ENCODE measurements around the gene SPOPL.

DNA sequence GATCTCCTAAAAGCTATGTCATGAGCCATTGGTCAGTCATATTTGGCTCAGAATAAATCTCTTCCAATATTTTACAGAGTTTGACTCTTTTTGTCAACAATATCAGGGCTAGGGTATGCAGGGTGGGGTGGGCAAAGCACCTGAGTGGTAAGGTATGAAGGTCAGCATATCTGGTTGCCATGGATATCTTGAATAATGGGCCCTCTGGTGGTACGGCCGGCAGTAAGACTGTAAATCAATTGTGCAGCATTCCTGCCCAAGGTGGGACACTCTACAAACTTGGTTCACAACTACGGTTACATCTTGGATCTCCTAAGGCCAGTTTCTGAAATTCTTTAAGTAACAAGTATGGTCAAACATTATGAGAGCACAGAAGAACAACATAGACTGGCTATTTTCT lies 119.6 kb downstream of the SPOPL start:
- TF ChIP-seq, protein P1, sequence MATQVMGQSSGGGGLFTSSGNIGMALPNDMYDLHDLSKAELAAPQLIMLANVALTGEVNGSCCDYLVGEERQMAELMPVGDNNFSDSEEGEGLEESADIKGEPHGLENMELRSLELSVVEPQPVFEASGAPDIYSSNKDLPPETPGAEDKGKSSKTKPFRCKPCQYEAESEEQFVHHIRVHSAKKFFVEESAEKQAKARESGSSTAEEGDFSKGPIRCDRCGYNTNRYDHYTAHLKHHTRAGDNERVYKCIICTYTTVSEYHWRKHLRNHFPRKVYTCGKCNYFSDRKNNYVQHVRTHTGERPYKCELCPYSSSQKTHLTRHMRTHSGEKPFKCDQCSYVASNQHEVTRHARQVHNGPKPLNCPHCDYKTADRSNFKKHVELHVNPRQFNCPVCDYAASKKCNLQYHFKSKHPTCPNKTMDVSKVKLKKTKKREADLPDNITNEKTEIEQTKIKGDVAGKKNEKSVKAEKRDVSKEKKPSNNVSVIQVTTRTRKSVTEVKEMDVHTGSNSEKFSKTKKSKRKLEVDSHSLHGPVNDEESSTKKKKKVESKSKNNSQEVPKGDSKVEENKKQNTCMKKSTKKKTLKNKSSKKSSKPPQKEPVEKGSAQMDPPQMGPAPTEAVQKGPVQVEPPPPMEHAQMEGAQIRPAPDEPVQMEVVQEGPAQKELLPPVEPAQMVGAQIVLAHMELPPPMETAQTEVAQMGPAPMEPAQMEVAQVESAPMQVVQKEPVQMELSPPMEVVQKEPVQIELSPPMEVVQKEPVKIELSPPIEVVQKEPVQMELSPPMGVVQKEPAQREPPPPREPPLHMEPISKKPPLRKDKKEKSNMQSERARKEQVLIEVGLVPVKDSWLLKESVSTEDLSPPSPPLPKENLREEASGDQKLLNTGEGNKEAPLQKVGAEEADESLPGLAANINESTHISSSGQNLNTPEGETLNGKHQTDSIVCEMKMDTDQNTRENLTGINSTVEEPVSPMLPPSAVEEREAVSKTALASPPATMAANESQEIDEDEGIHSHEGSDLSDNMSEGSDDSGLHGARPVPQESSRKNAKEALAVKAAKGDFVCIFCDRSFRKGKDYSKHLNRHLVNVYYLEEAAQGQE (IDR thresholded peaks at IDR 0.05; ENCODE audit: insufficient read depth in 1 of 2, low read depth in 2 of 2, low read length in 2 of 2): no peak
- TF ChIP-seq TAF1 (IDR thresholded peaks at IDR 0.05; ENCODE audit: borderline replicate concordance, insufficient read depth, low read length): no peak
